Stimulated activated CD8-positive, alpha-beta memory T cell treated with anti-CD3 and anti-CD28 coated beads, Interleukin-15, amount 100 ng/mL, for 1 hour (primary cell): Measurements from ENCODE around the gene SCGB1C2.
"Not testable (repeated sequence)": the region's sequence is repeated elsewhere in the genome, so short reads cannot be mapped to it uniquely, and the experiment has no call there.

Source experiments
- DNase-seq: peaks from one replicate; pipeline ENCODE4 v3.0.0-alpha.2; 2020; ENCODE audit warnings: low read depth

SCGB1C2 gene

GRCh38 chr17:137166-137807, at the start of gene SCGB1C2:
SCGB1C2 (plus strand) TSS chr17:137569; CDS start chr17:137591, 22 bp downstream.
- DNase-seq: not testable (repeated sequence)

- DNase-seq: not testable (repeated sequence)
These were observed 24.3 kb upstream of the SCGB1C2 start for GRCh38 chr17:113111-113510.

- DNase-seq: not testable (repeated sequence)
These were observed 18.9 kb upstream of the SCGB1C2 start for GRCh38 chr17:118339-118917.

GRCh38 chr17:133932-134331, 3.4 kb upstream of the SCGB1C2 start:
- DNase-seq: not testable (repeated sequence)

- not testable (repeated sequence) for DNase-seq
These were observed 3.0 kb upstream of the SCGB1C2 start for GRCh38 chr17:134332-134785.

- DNase-seq: not testable (repeated sequence)
These were observed 2.3 kb upstream of the SCGB1C2 start for GRCh38 chr17:135022-135421.

GRCh38 chr17:135895-136294, 1.5 kb upstream of the SCGB1C2 start:
- DNase-seq: not testable (repeated sequence)

- DNase-seq: peak; percentile 62
These were observed 838 bp upstream of the SCGB1C2 start for GRCh38 chr17:136531-136930.

GRCh38 chr17:139401-140205, 2.2 kb downstream of the SCGB1C2 start:
- DNase-seq: not testable (repeated sequence)

GRCh38 chr17:142102-142661, 4.8 kb downstream of the SCGB1C2 start:
- no peak for DNase-seq

GRCh38 chr17:142876-143784, 5.8 kb downstream of the SCGB1C2 start:
- DNase-seq: no peak

GRCh38 chr17:143785-144281, 6.5 kb downstream of the SCGB1C2 start:
- peak; percentile 79 for DNase-seq

- no peak for DNase-seq
These were observed 7.7 kb downstream of the SCGB1C2 start for GRCh38 chr17:144936-145670.

GRCh38 chr17:145671-146541, 8.5 kb downstream of the SCGB1C2 start:
- no peak for DNase-seq

GRCh38 chr17:146546-146945, 9.2 kb downstream of the SCGB1C2 start:
- DNase-seq: no peak

- no peak for DNase-seq
These were observed 9.8 kb downstream of the SCGB1C2 start for GRCh38 chr17:146983-147761.

- no peak for DNase-seq
These were observed 10.7 kb downstream of the SCGB1C2 start for GRCh38 chr17:147796-148740.

- no peak for DNase-seq
These were observed 11.4 kb downstream of the SCGB1C2 start for GRCh38 chr17:148757-149156.
